HepG2 (cell line): ENCODE data around the gene TMC2. TPM values are rescaled to one million over a fixed set of nuclear protein-coding genes. Genes with fewer than 3 reads are reported as not detected.
A peak's percentile ranks its signal among the peaks of the same experiment; 100 is the strongest.

Experiments used
- ATF1 ChIP-seq: IDR thresholded peaks from 2 replicates; pipeline ENCODE4 v1.6.1; 2016; ENCODE audit warnings: mild to moderate bottlenecking, control low read depth
- CC2D1A ChIP-seq: sonication (generic); formaldehyde crosslinking; IDR thresholded peaks from 2 replicates; pipeline ENCODE4 v1.8.1; 2023; ENCODE audit warnings: mild to moderate bottlenecking, missing genetic modification reagents
- CEBPG ChIP-seq: IDR thresholded peaks from 2 replicates; pipeline ENCODE4 v1.6.1; 2016
- FOXJ3 ChIP-seq: sonication (generic); formaldehyde crosslinking; IDR thresholded peaks from 2 replicates; pipeline ENCODE4 v1.4.0; 2020; ENCODE audit warnings: missing genetic modification reagents, mild to moderate bottlenecking, borderline replicate concordance
- KDM5A ChIP-seq: fragments of 200-600 bp; sonication (generic); IDR thresholded peaks from 2 replicates; pipeline ENCODE4 v1.7.0; 2018; ENCODE audit warnings: antibody characterized with exemption, mild to moderate bottlenecking, low read length, borderline replicate concordance
- MIER2 ChIP-seq: IDR thresholded peaks from 2 replicates; pipeline ENCODE4 v1.6.1; 2016; ENCODE audit warnings: missing biosample characterization, missing genetic modification reagents
- NCOA2 ChIP-seq: sonication (generic); formaldehyde crosslinking; IDR thresholded peaks from 2 replicates; pipeline ENCODE4 v1.8.0; 2022; ENCODE audit warnings: inconsistent platforms
- NCOA5 ChIP-seq: sonication (generic); formaldehyde crosslinking; IDR thresholded peaks from 2 replicates; pipeline ENCODE4 v1.4.0; 2020; ENCODE audit warnings: missing genetic modification reagents
- NFYC ChIP-seq: IDR thresholded peaks from 2 replicates; pipeline ENCODE4 v1.6.1; 2016; ENCODE audit warnings: missing genetic modification reagents, missing compliant biosample characterization
- ONECUT2 ChIP-seq: sonication (generic); formaldehyde crosslinking; IDR thresholded peaks from 2 replicates; pipeline ENCODE4 v1.4.0; 2020; ENCODE audit warnings: missing genetic modification reagents
- PAX8 ChIP-seq: sonication (generic); formaldehyde crosslinking; IDR thresholded peaks from 2 replicates; pipeline ENCODE4 v1.8.0; 2022; ENCODE audit warnings: mild to moderate bottlenecking, missing genetic modification reagents, borderline replicate concordance
- PCBP1 ChIP-seq: fragments of 200-400 bp; formaldehyde crosslinking; IDR thresholded peaks from 2 replicates; pipeline ENCODE4 v1.6.1; 2017; ENCODE audit warnings: mild to moderate bottlenecking, low read depth, low read length, borderline replicate concordance
- POLR2A ChIP-seq, 2 experiments: IDR thresholded peaks; 2 replicates each; pipeline ENCODE4 v1.6.1; 2011; ENCODE audit warnings: low read depth in 2 of 2, low read length in 2 of 2, mild to moderate bottlenecking in 1 of 2, moderate library complexity in 1 of 2; ENCODE audit not compliant: insufficient read depth in 1 of 2
- PRMT3 ChIP-seq: sonication (generic); formaldehyde crosslinking; IDR thresholded peaks from 2 replicates; pipeline ENCODE4 v1.8.1; 2022; ENCODE audit warnings: low read depth, mild to moderate bottlenecking, moderate library complexity, missing genetic modification reagents, borderline replicate concordance
- ZFP1 ChIP-seq: IDR thresholded peaks from 2 replicates; pipeline ENCODE4 v1.6.1; 2016
- ZNF232 ChIP-seq: sonication (generic); formaldehyde crosslinking; IDR thresholded peaks from 2 replicates; pipeline ENCODE4 v1.4.0; 2020; ENCODE audit warnings: missing genetic modification reagents, borderline replicate concordance
- ZNF329 ChIP-seq: sonication (generic); formaldehyde crosslinking; IDR thresholded peaks from 2 replicates; pipeline ENCODE4 v1.9.0; 2021; ENCODE audit warnings: low read depth, mild to moderate bottlenecking, missing genetic modification reagents
- ZNF350 ChIP-seq: sonication (generic); formaldehyde crosslinking; IDR thresholded peaks from 2 replicates; pipeline ENCODE4 v1.4.0; 2020; ENCODE audit warnings: mild to moderate bottlenecking, low read depth, missing genetic modification reagents, borderline replicate concordance
- ZNF383 ChIP-seq: sonication (generic); formaldehyde crosslinking; IDR thresholded peaks from 2 replicates; pipeline ENCODE4 v1.4.0; 2020; ENCODE audit warnings: missing genetic modification reagents, mild to moderate bottlenecking, borderline replicate concordance
- ZNF430 ChIP-seq: sonication (generic); formaldehyde crosslinking; IDR thresholded peaks from 2 replicates; pipeline ENCODE4 v1.9.0; 2021; ENCODE audit warnings: mild to moderate bottlenecking, missing genetic modification reagents
- ZNF431 ChIP-seq: sonication (generic); formaldehyde crosslinking; IDR thresholded peaks from 2 replicates; pipeline ENCODE4 v1.9.0; 2022; ENCODE audit warnings: missing genetic modification reagents, low read depth, mild to moderate bottlenecking, borderline replicate concordance
- ZNF510 ChIP-seq: sonication (generic); formaldehyde crosslinking; IDR thresholded peaks from 2 replicates; pipeline ENCODE4 v1.4.0; 2020; ENCODE audit warnings: low read depth, mild to moderate bottlenecking, missing genetic modification reagents
- ZNF543 ChIP-seq: sonication (generic); formaldehyde crosslinking; IDR thresholded peaks from 2 replicates; pipeline ENCODE4 v1.4.0; 2020; ENCODE audit warnings: mild to moderate bottlenecking, missing genetic modification reagents
- ZNF598 ChIP-seq: sonication (generic); formaldehyde crosslinking; IDR thresholded peaks from 2 replicates; pipeline ENCODE4 v1.5.1; 2020; ENCODE audit warnings: mild to moderate bottlenecking, missing genetic modification reagents, borderline replicate concordance
- ZNF605 ChIP-seq: sonication (generic); formaldehyde crosslinking; IDR thresholded peaks from 2 replicates; pipeline ENCODE4 v1.8.0; 2022; ENCODE audit warnings: mild to moderate bottlenecking, missing genetic modification reagents
- ZNF780A ChIP-seq: sonication (generic); formaldehyde crosslinking; IDR thresholded peaks from 2 replicates; pipeline ENCODE4 v1.8.0; 2022; ENCODE audit warnings: mild to moderate bottlenecking, missing genetic modification reagents, moderate library complexity
- polyA plus RNA-seq, 8 experiments: library from polyadenylated mRNA; depleted of rRNA in 3 of 8; stranded (reverse) in 7 of 8; unstranded in 1 of 8; fragments of >200 nt; fragmentation: Illumina TruSeq in 4 of 8; extraction: Trizol in 4 of 8; gene quantifications; 2 replicates each; pipeline versions ENCODE4 v1.2.1 to v1.2.3, GENCODE V29; 2011 to 2016; ENCODE audit warnings: low read depth in 4 of 8, missing spikeins in 1 of 8, mixed read lengths in 1 of 8; ENCODE audit not compliant: insufficient read depth in 1 of 8
- total RNA-seq, 5 experiments: library from RNA; depleted of rRNA; stranded (reverse); fragments of >200 nt; fragmentation: Illumina TruSeq; extraction: Trizol; gene quantifications; 2 replicates each; pipeline ENCODE4 v1.2.3, GENCODE V29; 2016; ENCODE audit warnings: low read depth in 1 of 5
- TF ChIP-seq, protein P1 (sequence below): sonication (generic); formaldehyde crosslinking; IDR thresholded peaks from 2 replicates; pipeline ENCODE4 v1.5.1; 2020; ENCODE audit warnings: missing genetic modification reagents, mild to moderate bottlenecking, borderline replicate concordance
- TF ChIP-seq, protein P2 (sequence below): sonication (generic); formaldehyde crosslinking; IDR thresholded peaks from 2 replicates; pipeline ENCODE4 v1.8.0; 2022; ENCODE audit warnings: mild to moderate bottlenecking, missing genetic modification reagents, borderline replicate concordance
- TF ChIP-seq, protein P3 (sequence below): sonication (generic); formaldehyde crosslinking; IDR thresholded peaks from 2 replicates; pipeline ENCODE4 v1.5.1; 2020; ENCODE audit warnings: missing genetic modification reagents, mild to moderate bottlenecking, borderline replicate concordance

TMC2 gene
- total and polyA plus RNA-seq, 2 of the 13 experiments (the other 11 are each of a cell fraction or from before 2014, with no cell fraction given), result not detected

DNA sequence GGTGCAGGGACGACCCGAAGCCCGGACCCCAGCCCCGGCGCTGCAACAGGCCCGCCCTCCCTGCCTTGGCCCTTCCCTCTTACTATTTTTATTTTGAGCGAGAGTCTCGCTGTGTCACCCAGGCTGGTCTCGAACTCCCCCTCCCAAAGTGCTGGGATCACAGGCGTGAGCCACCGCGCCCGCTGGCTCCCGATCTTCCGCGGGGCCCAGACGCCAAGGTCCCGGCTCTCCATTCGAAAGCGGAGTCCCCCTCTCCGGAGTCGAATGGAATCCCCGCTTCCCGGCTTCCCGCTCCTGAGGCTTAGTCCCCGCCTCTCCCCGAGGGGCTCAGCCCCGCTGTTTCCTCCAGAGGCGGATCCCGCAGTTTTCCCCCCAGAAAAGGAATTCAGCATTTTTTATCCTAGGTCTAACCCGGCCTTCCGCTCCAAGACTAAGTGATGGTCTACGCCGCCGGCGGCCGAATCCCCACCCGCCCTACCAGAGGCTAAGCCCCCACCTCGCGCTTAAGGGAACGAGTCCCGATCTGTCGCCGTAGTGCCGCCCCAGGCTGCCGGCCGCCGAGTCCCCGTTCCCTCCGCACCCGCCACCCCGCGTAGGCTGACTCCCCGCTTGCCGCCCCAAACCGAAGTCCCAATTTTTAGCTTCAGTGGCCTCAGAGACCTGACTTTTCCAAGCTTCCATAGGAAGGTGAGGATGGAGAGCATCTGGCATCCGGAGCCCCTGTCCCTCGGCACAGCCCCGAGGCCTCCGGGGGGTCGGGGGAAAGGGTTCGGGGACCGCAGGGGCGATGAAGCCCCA is 11.5 kb upstream of the TMC2 start (continued):
- TF ChIP-seq ZNF232 (CRISPR knock-in tag) (no peak), KDM5A (peak; percentile 39; the same call in 1 of the 2 replicates), NCOA5 (CRISPR knock-in tag) (no peak), ZNF329 (CRISPR knock-in tag) (no peak), PRMT3 (CRISPR knock-in tag) (peak; percentile 28; the same call in 1 of the 2 replicates), ZNF605 (0 out of 2 replicates have a peak, but pooled peaks have one; percentile 6), ONECUT2 (CRISPR knock-in tag) (no peak), CC2D1A (CRISPR knock-in tag) (no peak), PAX8 (no peak), ZNF431 (CRISPR knock-in tag) (0 out of 2 replicates have a peak, but pooled peaks have one; percentile 30), ZNF598 (CRISPR knock-in tag) (0 out of 2 replicates have a peak, but pooled peaks have one; percentile 27), ZNF510 (CRISPR knock-in tag) (0 out of 2 replicates have a peak, but pooled peaks have one; percentile 42), ATF1 (CRISPR knock-in tag) (no peak), NFYC (no peak), ZNF430 (CRISPR knock-in tag) (0 out of 2 replicates have a peak, but pooled peaks have one; percentile 48), NCOA2 (no peak; the same call in 1 of the 2 replicates), FOXJ3 (CRISPR knock-in tag) (no peak), MIER2 (CRISPR knock-in tag) (0 out of 2 replicates have a peak, but pooled peaks have one; percentile 18), POLR2A (IDR thresholded peaks at IDR 0.05; ENCODE audit: insufficient read depth in 1 of 2, low read depth in 2 of 2, low read length in 2 of 2) (peak in 1 of 2 experiments; percentile 65; a peak in 2 of 4 replicates), PCBP1 (no peak), ZNF780A (CRISPR knock-in tag) (no peak), ZFP1 (CRISPR knock-in tag) (no peak), ZNF350 (CRISPR knock-in tag) (peak; percentile 62; the same call in 1 of the 2 replicates), ZNF383 (CRISPR knock-in tag) (no peak), ZNF543 (no peak), CEBPG (CRISPR knock-in tag) (no peak)
- TF ChIP-seq, protein P1, sequence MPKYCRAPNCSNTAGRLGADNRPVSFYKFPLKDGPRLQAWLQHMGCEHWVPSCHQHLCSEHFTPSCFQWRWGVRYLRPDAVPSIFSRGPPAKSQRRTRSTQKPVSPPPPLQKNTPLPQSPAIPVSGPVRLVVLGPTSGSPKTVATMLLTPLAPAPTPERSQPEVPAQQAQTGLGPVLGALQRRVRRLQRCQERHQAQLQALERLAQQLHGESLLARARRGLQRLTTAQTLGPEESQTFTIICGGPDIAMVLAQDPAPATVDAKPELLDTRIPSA (CRISPR knock-in tag), result no peak
- TF ChIP-seq, protein P2, sequence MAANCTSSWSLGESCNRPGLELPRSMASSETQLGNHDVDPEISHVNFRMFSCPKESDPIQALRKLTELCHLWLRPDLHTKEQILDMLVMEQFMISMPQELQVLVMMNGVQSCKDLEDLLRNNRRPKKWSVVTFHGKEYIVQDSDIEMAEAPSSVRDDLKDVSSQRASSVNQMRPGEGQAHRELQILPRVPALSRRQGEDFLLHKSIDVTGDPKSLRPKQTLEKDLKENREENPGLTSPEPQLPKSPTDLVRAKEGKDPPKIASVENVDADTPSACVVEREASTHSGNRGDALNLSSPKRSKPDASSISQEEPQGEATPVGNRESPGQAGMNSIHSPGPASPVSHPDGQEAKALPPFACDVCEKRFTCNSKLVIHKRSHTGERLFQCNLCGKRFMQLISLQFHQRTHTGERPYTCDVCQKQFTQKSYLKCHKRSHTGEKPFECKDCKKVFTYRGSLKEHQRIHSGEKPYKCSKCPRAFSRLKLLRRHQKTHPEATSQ (CRISPR knock-in tag), result no peak; the same call in 1 of the 2 replicates
- TF ChIP-seq, protein P3, sequence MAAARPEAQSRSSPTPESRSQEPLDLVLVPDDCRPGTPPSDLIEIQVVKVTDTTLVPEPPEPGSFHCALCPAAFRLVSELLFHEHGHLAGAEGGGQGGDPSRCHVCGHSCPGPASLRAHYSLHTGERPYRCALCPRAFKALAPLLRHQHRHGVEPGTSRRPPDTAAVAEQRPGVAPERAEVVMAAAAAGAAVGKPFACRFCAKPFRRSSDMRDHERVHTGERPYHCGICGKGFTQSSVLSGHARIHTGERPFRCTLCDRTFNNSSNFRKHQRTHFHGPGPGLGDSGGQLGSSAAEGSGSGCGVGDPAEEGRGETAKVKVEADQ (CRISPR knock-in tag), result peak; percentile 40
